GM18498 (cell line): ENCODE measurements around the gene SLC26A8.

ENCODE experiments used
- ATAC-seq: cut with Tn5 transposase; IDR thresholded peaks from one replicate; pipeline ENCODE4 v1.9.1; 2021; ENCODE audit warnings: mild to moderate bottlenecking, moderate library complexity; ENCODE audit not compliant: unreplicated experiment

The SLC26A8 gene

GRCh38 chr6:36023996-36024795 lies at the start of gene SLC26A8:
TSS of gene SLC26A8 (minus strand) at chr6:36024641. CDS start at chr6:36019707, 4,934 bp downstream.
- no peak for ATAC-seq

- no peak for ATAC-seq
Measured at GRCh38 chr6:36073587-36073986, 49.1 kb upstream of the SLC26A8 start.

- ATAC-seq: no peak
Measured at GRCh38 chr6:36072681-36073080, 48.2 kb upstream of the SLC26A8 start.

GRCh38 chr6:36071714-36072113 lies 47.3 kb upstream of the SLC26A8 start:
- ATAC-seq: no peak

GRCh38 chr6:36071281-36071680 lies 46.8 kb upstream of the SLC26A8 start:
- no peak for ATAC-seq

GRCh38 chr6:36070252-36070651 lies 45.8 kb upstream of the SLC26A8 start:
- no peak for ATAC-seq

- no peak for ATAC-seq
Measured at GRCh38 chr6:36069573-36069972, 45.1 kb upstream of the SLC26A8 start.

GRCh38 chr6:36068586-36068985 lies 44.1 kb upstream of the SLC26A8 start:
- no peak for ATAC-seq

GRCh38 chr6:36068012-36068392 lies 43.6 kb upstream of the SLC26A8 start:
- ATAC-seq: no peak

GRCh38 chr6:36067374-36068011 lies 43.1 kb upstream of the SLC26A8 start:
- ATAC-seq: no peak

GRCh38 chr6:36066817-36067216 lies 42.4 kb upstream of the SLC26A8 start:
- ATAC-seq: no peak

- no peak for ATAC-seq
Measured at GRCh38 chr6:36065916-36066315, 41.5 kb upstream of the SLC26A8 start.

GRCh38 chr6:36064770-36065396 lies 40.4 kb upstream of the SLC26A8 start:
- no peak for ATAC-seq

- no peak for ATAC-seq
Measured at GRCh38 chr6:36063318-36064060, 39.0 kb upstream of the SLC26A8 start.

- no peak for ATAC-seq
Measured at GRCh38 chr6:36062247-36062646, 37.8 kb upstream of the SLC26A8 start.

GRCh38 chr6:36061236-36061635 lies 36.8 kb upstream of the SLC26A8 start:
- no peak for ATAC-seq

- no peak for ATAC-seq
Measured at GRCh38 chr6:36056178-36056577, 31.7 kb upstream of the SLC26A8 start.

GRCh38 chr6:36054956-36055355 lies 30.5 kb upstream of the SLC26A8 start:
- no peak for ATAC-seq

GRCh38 chr6:36054415-36054814 lies 30.0 kb upstream of the SLC26A8 start:
- no peak for ATAC-seq

- no peak for ATAC-seq
Measured at GRCh38 chr6:36053878-36054277, 29.4 kb upstream of the SLC26A8 start.

GRCh38 chr6:36052097-36052496 lies 27.7 kb upstream of the SLC26A8 start:
- ATAC-seq: no peak
